Ishikawa (cell line): ENCODE measurements around the gene TIAM1.

Experiments
- CEBPB ChIP-seq: IDR thresholded peaks from 2 replicates; pipeline ENCODE4 v1.6.1; 2012
- EP300 ChIP-seq: IDR thresholded peaks from 2 replicates; pipeline ENCODE4 v1.6.1; 2012; ENCODE audit warnings: borderline replicate concordance
- FOXM1 ChIP-seq: IDR thresholded peaks from 2 replicates; pipeline ENCODE4 v1.6.1; 2012; ENCODE audit warnings: low read depth, borderline replicate concordance
- NFIC ChIP-seq: IDR thresholded peaks from 2 replicates; pipeline ENCODE4 v1.6.1; 2012
- RAD21 ChIP-seq: IDR thresholded peaks from 2 replicates; pipeline ENCODE4 v1.6.1; 2012; ENCODE audit warnings: low read depth
- TAF1 ChIP-seq: IDR thresholded peaks from 2 replicates; pipeline ENCODE4 v1.6.1; 2012; ENCODE audit warnings: low read depth, mild to moderate bottlenecking
- TCF12 ChIP-seq: IDR thresholded peaks from 2 replicates; pipeline ENCODE4 v1.6.1; 2012; ENCODE audit warnings: low read depth
- YY1 ChIP-seq: IDR thresholded peaks from 2 replicates; pipeline ENCODE4 v1.6.1; 2012; ENCODE audit warnings: low read depth
- TF ChIP-seq, protein P1 (sequence below): IDR thresholded peaks from 2 replicates; pipeline ENCODE4 v1.6.1; 2012
- TF ChIP-seq, protein P2 (sequence below): IDR thresholded peaks from 2 replicates; pipeline ENCODE4 v1.6.1; 2012
- TF ChIP-seq, protein P3 (sequence below): IDR thresholded peaks from 2 replicates; pipeline ENCODE4 v1.6.1; 2012; ENCODE audit warnings: low read depth, mild to moderate bottlenecking

DNA sequence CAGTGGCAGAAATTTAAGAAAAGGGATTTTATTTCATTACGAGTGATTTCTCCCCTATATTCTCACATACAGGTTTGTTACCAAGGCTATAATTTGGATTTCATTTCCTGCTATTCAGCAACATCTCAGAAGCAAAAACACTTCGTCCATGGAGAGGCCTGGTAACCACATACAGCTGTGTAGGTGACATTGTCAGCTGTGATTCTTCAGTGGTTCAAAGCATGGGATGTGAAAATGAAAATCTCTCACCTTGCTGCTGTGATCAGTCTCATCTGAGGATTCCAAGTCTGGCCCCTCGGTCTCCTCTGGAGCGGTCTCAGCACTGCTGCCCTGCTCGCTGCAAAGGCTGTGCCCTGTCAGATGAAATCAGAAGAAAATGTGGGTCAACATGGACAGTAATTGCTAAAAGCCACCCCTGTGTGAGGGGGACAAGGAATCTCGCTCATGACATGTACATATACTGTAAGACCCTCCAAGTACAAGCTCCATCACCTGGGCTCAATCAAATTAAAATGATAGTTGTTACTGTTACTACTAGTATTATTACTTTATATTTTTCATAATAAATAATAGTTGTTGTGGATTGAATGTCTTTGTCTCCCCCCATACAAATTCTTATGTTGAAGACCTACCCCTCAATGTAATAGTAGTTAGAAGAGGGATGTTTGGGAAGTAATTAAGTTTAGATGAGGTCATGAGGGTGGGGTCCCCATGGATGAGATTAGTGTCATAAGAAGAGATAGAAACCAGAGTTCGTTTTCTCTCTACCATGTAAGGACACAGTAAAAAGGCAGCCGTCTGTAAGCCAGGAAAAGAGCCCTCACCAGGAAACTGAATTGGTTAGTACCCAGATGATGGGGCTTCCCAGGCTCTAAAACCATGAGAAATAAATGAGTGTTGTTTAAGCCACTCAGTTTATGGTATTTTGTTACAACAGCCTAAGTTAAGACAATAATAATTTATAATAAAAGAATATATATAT is 179.1 kb downstream of the TIAM1 start:
- TF ChIP-seq, protein P1, sequence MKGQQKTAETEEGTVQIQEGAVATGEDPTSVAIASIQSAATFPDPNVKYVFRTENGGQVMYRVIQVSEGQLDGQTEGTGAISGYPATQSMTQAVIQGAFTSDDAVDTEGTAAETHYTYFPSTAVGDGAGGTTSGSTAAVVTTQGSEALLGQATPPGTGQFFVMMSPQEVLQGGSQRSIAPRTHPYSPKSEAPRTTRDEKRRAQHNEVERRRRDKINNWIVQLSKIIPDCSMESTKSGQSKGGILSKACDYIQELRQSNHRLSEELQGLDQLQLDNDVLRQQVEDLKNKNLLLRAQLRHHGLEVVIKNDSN: no peak
- TF ChIP-seq CEBPB (no peak), NFIC (no peak), TCF12 (no peak), RAD21 (no peak), TAF1 (no peak), YY1 (no peak), EP300 (no peak), FOXM1 (no peak)
- TF ChIP-seq, protein P2, sequence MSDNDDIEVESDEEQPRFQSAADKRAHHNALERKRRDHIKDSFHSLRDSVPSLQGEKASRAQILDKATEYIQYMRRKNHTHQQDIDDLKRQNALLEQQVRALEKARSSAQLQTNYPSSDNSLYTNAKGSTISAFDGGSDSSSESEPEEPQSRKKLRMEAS: no peak
- TF ChIP-seq, protein P3, sequence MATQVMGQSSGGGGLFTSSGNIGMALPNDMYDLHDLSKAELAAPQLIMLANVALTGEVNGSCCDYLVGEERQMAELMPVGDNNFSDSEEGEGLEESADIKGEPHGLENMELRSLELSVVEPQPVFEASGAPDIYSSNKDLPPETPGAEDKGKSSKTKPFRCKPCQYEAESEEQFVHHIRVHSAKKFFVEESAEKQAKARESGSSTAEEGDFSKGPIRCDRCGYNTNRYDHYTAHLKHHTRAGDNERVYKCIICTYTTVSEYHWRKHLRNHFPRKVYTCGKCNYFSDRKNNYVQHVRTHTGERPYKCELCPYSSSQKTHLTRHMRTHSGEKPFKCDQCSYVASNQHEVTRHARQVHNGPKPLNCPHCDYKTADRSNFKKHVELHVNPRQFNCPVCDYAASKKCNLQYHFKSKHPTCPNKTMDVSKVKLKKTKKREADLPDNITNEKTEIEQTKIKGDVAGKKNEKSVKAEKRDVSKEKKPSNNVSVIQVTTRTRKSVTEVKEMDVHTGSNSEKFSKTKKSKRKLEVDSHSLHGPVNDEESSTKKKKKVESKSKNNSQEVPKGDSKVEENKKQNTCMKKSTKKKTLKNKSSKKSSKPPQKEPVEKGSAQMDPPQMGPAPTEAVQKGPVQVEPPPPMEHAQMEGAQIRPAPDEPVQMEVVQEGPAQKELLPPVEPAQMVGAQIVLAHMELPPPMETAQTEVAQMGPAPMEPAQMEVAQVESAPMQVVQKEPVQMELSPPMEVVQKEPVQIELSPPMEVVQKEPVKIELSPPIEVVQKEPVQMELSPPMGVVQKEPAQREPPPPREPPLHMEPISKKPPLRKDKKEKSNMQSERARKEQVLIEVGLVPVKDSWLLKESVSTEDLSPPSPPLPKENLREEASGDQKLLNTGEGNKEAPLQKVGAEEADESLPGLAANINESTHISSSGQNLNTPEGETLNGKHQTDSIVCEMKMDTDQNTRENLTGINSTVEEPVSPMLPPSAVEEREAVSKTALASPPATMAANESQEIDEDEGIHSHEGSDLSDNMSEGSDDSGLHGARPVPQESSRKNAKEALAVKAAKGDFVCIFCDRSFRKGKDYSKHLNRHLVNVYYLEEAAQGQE: no peak
